Measurements from ENCODE around the gene RAB40B.
"Not testable (repeated sequence)": the region's sequence is repeated elsewhere in the genome, so short reads cannot be mapped to it uniquely, and the experiment has no call there.

The RAB40B gene

GRCh38 chr17:82698065-82698973, at the start of gene RAB40B (continued):
- TF ChIP-seq ZBTB26 (tag by site-specific recombination; optimal IDR thresholded peaks at IDR 0.05): peak; percentile 65

GRCh38 chr17:82745524-82745923, 47.0 kb upstream of the RAB40B start:
- no peaks in the 10 kb centered on the region for H3K4me1 ChIP-seq (ENCODE audit: control insufficient read depth, insufficient read depth, low read length)
- no peak for TF ChIP-seq ZNF692 (tag by site-specific recombination; IDR thresholded peaks at IDR 0.05)
- TF ChIP-seq ZNF112 (tag by site-specific recombination; IDR thresholded peaks at IDR 0.05): no peak
- TF ChIP-seq WT1 (tag by site-specific recombination; IDR thresholded peaks at IDR 0.05): no peak
- no peak for TF ChIP-seq ZNF791 (tag by site-specific recombination; IDR thresholded peaks at IDR 0.05)
- no peak for TF ChIP-seq ZNF335 (tag by site-specific recombination; conservative IDR thresholded peaks at IDR 0.05)
- TF ChIP-seq ZNF626 (tag by site-specific recombination; IDR thresholded peaks at IDR 0.05): no peak
- no peak for TF ChIP-seq OSR2 (tag by site-specific recombination; IDR thresholded peaks at IDR 0.05)
- no peak for TF ChIP-seq ZNF18 (tag by site-specific recombination; IDR thresholded peaks at IDR 0.05)
- TF ChIP-seq ZNF391 (tag by site-specific recombination; IDR thresholded peaks at IDR 0.05; ENCODE audit: borderline replicate concordance, low read depth): no peak
- TF ChIP-seq ZNF121 (tag by site-specific recombination; IDR thresholded peaks at IDR 0.05): no peak
- peaks cover 4 to 32% of the 10 kb centered on the region in 2 experiments for H3K36me3 ChIP-seq (ENCODE audit: control insufficient read depth in 2 of 2, insufficient read depth in 1 of 2, low read length in 2 of 2)
- POLR2A ChIA-PET: no interaction called here
- CTCF ChIA-PET: no interaction called here
- H3K9me3 ChIP-seq (ENCODE audit: control insufficient read depth, insufficient read depth, low read depth, low read length): no peaks in the 10 kb centered on the region
- H3K27ac ChIP-seq (ENCODE audit: extremely low read depth, low read depth, low read length): no peak overlapping the region
- H3K4me3 ChIP-seq (ENCODE audit: low read depth, low read length): no peak overlapping the region

- POLR2A ChIA-PET; CTCF ChIA-PET; H3K4me1 ChIP-seq (ENCODE audit: control insufficient read depth, insufficient read depth, low read length); H3K27ac ChIP-seq (ENCODE audit: extremely low read depth, low read depth, low read length); H3K9me3 ChIP-seq (ENCODE audit: control insufficient read depth, insufficient read depth, low read depth, low read length); H3K4me3 ChIP-seq (ENCODE audit: low read depth, low read length): not testable (repeated sequence)
- peaks cover 11 to 39% of the 10 kb centered on the region in 2 experiments for H3K36me3 ChIP-seq (ENCODE audit: control insufficient read depth in 2 of 2, insufficient read depth in 1 of 2, low read length in 2 of 2)
These were observed 46.2 kb upstream of the RAB40B start for GRCh38 chr17:82744736-82745135.

GRCh38 chr17:82743344-82744219, 45.1 kb upstream of the RAB40B start:
- POLR2A ChIA-PET: no interaction called here
- H3K4me1 ChIP-seq (ENCODE audit: control insufficient read depth, insufficient read depth, low read length): no peaks in the 10 kb centered on the region
- H3K9me3 ChIP-seq (ENCODE audit: control insufficient read depth, insufficient read depth, low read depth, low read length): no peaks in the 10 kb centered on the region
- H3K36me3 ChIP-seq (ENCODE audit: control insufficient read depth in 2 of 2, insufficient read depth in 1 of 2, low read length in 2 of 2): peaks cover 13 to 36% of the 10 kb centered on the region in 2 experiments
- no peak overlapping the region for H3K4me3 ChIP-seq (ENCODE audit: low read depth, low read length)
- CTCF ChIA-PET: interaction anchor here (0.6 kb wide), 1 partner anchor 53 kb away, joined by 3 read pairs; no protein-coding TSS in a partner anchor
- no peak overlapping the region for H3K27ac ChIP-seq (ENCODE audit: extremely low read depth, low read depth, low read length)
- TF ChIP-seq ZNF488 (tag by site-specific recombination; IDR thresholded peaks at IDR 0.05): no peak
- no peak for TF ChIP-seq KLF7 (tag by site-specific recombination; IDR thresholded peaks at IDR 0.05; ENCODE audit: borderline replicate concordance)
- no peak for TF ChIP-seq ZNF768 (tag by site-specific recombination; IDR thresholded peaks at IDR 0.05)
- TF ChIP-seq ZNF600 (tag by site-specific recombination; IDR thresholded peaks at IDR 0.05): no peak
- TF ChIP-seq ZBTB26 (tag by site-specific recombination; optimal IDR thresholded peaks at IDR 0.05): no peak
- TF ChIP-seq ZBTB10 (tag by site-specific recombination; IDR thresholded peaks at IDR 0.05): no peak
